ENCODE data around the gene FCER2. TPM values are rescaled to one million over a fixed set of nuclear protein-coding genes. Genes with fewer than 3 reads are reported as not detected.

The FCER2 gene
- total RNA-seq, 1 experiment from 2014 or later = not detected

- Mint-ChIP-seq H3K4me3 (no peak overlapping the region), H3K36me3 (ENCODE audit: insufficient read depth in 1 of 3, low read depth in 3 of 3) (no peaks in the 10 kb centered on the region; a peak in 1 of 7 replicates), H3K27ac (no peak overlapping the region), H3K9me3 (no peaks in the 10 kb centered on the region), H3K27me3 (ENCODE audit: low read depth) (peaks cover 67% of the 10 kb centered on the region), H3K4me1 (peaks cover 4 to 10% of the 10 kb centered on the region in 2 experiments)
- Histone ChIP-seq H3K79me2 (ENCODE audit: insufficient read depth, low read length) (no peaks in the 10 kb centered on the region), H2BK15ac (ENCODE audit: low read depth, low read length) (no peak overlapping the region), H3K27me3 (ENCODE audit: insufficient read depth, low read length) (no peaks in the 10 kb centered on the region), H3K9ac (ENCODE audit: extremely low read depth, insufficient read length, low read length) (no peak overlapping the region), H3K23ac (ENCODE audit: insufficient read length, low read depth, low read length) (no peak overlapping the region), H4K20me1 (ENCODE audit: control insufficient read depth, insufficient read depth, insufficient read length) (no peaks in the 10 kb centered on the region), H3K79me1 (ENCODE audit: insufficient read depth, low read depth, low read length, poor library complexity, severe bottlenecking) (no peaks in the 10 kb centered on the region), H3K27ac (ENCODE audit: insufficient read length, low read depth, low read length) (no peak overlapping the region), H3K23me2 (ENCODE audit: insufficient read length, low read depth, low read length, poor library complexity, severe bottlenecking) (no peaks in the 10 kb centered on the region), H2AFZ (ENCODE audit: low read length) (no peak overlapping the region), H4K91ac (ENCODE audit: insufficient read length, low read depth, low read length) (no peak overlapping the region), H3K18ac (ENCODE audit: insufficient read length, low read depth, low read length) (no peak overlapping the region), H3K4me2 (ENCODE audit: insufficient read depth, insufficient read length, low read length) (no peak overlapping the region), H4K8ac (replicated peaks; ENCODE audit: insufficient read length, low read depth, low read length) (no peak overlapping the region), H3K4me1 (ENCODE audit: insufficient read depth, low read length) (peaks cover 3% of the 10 kb centered on the region; the same call in 1 of the 2 replicates), H4K5ac (ENCODE audit: insufficient read length, low read depth, low read length) (no peak overlapping the region), H2BK12ac (ENCODE audit: insufficient read length, low read depth, low read length) (no peak overlapping the region), H2BK20ac (ENCODE audit: low read depth, low read length, poor library complexity, severe bottlenecking) (no peak overlapping the region), H2BK5ac (ENCODE audit: insufficient read length, low read length) (no peak overlapping the region), H3K4ac (ENCODE audit: low read depth, low read length) (no peak overlapping the region), H3T11ph (ENCODE audit: low read length) (no peak overlapping the region), H2BK120ac (ENCODE audit: low read depth, low read length, poor library complexity, severe bottlenecking) (no peak overlapping the region), H3K56ac (ENCODE audit: insufficient read length, low read depth, low read length) (no peak overlapping the region), H3K9me3 (ENCODE audit: control insufficient read depth, low read depth, low read length) (no peaks in the 10 kb centered on the region), H3K14ac (ENCODE audit: insufficient read depth, low read length) (no peak overlapping the region), H2AK5ac (ENCODE audit: insufficient read length, low read length) (no peak overlapping the region)
- no CpG with 5 or more reads among the region's 6 CpGs for WGBS (ENCODE audit: extremely low coverage, insufficient read length, low lambda C conversion rate)
- no peak for TF ChIP-seq CTCF (conservative IDR thresholded peaks at IDR 0.05)
- DNase-seq = no peak
Observed at GRCh38 chr19:7740682-7741054, 38.7 kb upstream of the FCER2 start.
